Type B pancreatic cell (in vitro differentiated cells): ENCODE measurements around the gene OGFOD3. TPM values are rescaled to one million over a fixed set of nuclear protein-coding genes. Genes with fewer than 3 reads are reported as not detected.

Experiments used
- DNase-seq: peaks from one replicate; pipeline ENCODE4 v3.0.0; 2021; ENCODE audit warnings: mixed read lengths; ENCODE audit not compliant: unreplicated experiment; ENCODE audit errors: extremely low spot score
- H3K27ac Mint-ChIP-seq: 2 replicates; pipeline ENCODE4 v1.8.0; 2021; ENCODE audit warnings: mild to moderate bottlenecking, mixed read lengths
- H3K27me3 Mint-ChIP-seq: 2 replicates; pipeline ENCODE4 v1.8.0; 2021; ENCODE audit warnings: mixed read lengths
- H3K36me3 Mint-ChIP-seq: 2 replicates; pipeline ENCODE4 v1.8.0; 2021; ENCODE audit warnings: mixed read lengths
- H3K4me1 Mint-ChIP-seq: one replicate; pipeline ENCODE4 v1.8.0; 2021; ENCODE audit warnings: mixed read lengths; ENCODE audit not compliant: unreplicated experiment
- H3K4me3 Mint-ChIP-seq: 2 replicates; pipeline ENCODE4 v1.8.0; 2021; ENCODE audit warnings: mild to moderate bottlenecking, mixed read lengths
- H3K9me3 Mint-ChIP-seq: 2 replicates; pipeline ENCODE4 v1.8.0; 2021; ENCODE audit warnings: mixed read lengths
- total RNA-seq: library from RNA; stranded (reverse); gene quantifications from 2 replicates; pipeline ENCODE4 v1.2.1, GENCODE V29; 2021; ENCODE audit warnings: low replicate concordance
- TF ChIP-seq, protein P1 (sequence below): fragments of 200-600 bp; sonication (generic); conservative IDR thresholded peaks from 2 replicates; pipeline ENCODE4 v1.5.0; 2021; ENCODE audit warnings: antibody characterized with exemption, mild to moderate bottlenecking

OGFOD3 gene
- total RNA-seq, 1 donor from 2014 or later: 31.6 TPM

DNA sequence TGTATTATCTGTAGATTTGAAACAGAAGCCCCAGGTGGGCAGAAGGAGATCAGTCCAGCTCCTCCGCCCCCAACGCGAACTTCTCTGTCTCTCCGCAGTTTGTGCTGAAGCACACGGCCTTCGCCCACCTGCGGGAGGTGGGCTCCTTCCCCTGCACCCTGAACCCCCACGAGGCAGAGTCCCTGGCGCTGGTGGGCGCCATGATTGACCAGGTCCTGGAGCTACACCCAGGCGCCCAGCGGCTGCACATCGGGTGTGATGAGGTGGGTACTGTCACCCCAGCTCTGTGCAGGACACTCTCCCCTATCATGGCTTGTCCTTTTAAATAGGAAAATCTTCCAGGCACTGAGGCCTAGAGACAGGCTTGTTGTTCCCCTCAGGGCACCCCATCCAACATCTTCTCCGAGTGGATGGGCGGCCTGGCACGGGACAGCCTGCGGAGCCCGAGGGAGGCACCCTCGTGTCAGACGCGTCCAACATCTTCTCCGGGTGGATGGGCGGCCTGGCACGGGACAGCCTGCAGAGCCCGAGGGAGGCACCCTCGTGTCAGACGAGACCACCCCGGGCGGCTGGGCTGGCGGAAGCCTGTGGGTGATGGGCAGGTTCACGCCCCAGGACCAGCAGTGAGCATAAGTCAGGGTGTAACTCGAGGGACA lies 15.3 kb upstream of the OGFOD3 start:
- no peaks in the 10 kb centered on the region for H3K4me1 Mint-ChIP-seq
- no peaks in the 10 kb centered on the region for H3K9me3 Mint-ChIP-seq

DNA sequence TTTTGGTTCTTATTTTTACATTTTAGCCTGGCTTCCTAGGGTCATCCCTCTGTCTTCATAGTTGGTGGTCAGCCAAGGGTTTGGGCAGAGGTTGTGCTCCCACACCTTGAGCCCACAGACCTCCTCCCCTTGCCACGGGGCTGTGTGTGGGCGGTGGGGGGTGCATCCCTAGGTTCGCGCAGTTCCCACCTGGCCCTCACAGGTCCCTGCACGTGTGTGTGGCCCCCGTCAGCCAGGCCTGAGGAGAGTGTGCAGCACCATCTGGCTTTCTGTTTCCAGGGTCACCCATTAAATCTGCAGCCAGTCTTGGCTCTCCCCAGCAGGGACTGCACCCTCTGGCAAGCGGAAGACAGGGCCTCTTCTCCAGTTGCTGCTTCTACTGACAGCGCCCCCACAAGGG lies 13.6 kb upstream of the OGFOD3 start:
- Mint-ChIP-seq H3K4me3 (no peak overlapping the region), H3K9me3 (no peaks in the 10 kb centered on the region), H3K27me3 (no peaks in the 10 kb centered on the region), H3K4me1 (no peaks in the 10 kb centered on the region), H3K36me3 (no peaks in the 10 kb centered on the region), H3K27ac (no peak overlapping the region)
- DNase-seq: no peak
- TF ChIP-seq, protein P1, sequence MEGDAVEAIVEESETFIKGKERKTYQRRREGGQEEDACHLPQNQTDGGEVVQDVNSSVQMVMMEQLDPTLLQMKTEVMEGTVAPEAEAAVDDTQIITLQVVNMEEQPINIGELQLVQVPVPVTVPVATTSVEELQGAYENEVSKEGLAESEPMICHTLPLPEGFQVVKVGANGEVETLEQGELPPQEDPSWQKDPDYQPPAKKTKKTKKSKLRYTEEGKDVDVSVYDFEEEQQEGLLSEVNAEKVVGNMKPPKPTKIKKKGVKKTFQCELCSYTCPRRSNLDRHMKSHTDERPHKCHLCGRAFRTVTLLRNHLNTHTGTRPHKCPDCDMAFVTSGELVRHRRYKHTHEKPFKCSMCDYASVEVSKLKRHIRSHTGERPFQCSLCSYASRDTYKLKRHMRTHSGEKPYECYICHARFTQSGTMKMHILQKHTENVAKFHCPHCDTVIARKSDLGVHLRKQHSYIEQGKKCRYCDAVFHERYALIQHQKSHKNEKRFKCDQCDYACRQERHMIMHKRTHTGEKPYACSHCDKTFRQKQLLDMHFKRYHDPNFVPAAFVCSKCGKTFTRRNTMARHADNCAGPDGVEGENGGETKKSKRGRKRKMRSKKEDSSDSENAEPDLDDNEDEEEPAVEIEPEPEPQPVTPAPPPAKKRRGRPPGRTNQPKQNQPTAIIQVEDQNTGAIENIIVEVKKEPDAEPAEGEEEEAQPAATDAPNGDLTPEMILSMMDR: no peak

More for the DNA sequence above, 15.3 kb upstream of the OGFOD3 start:
- DNase-seq: no peak
- Mint-ChIP-seq H3K36me3 (no peaks in the 10 kb centered on the region), H3K27ac (no peak overlapping the region), H3K4me3 (no peak overlapping the region), H3K27me3 (no peaks in the 10 kb centered on the region)
- TF ChIP-seq, protein P1: no peak

DNA sequence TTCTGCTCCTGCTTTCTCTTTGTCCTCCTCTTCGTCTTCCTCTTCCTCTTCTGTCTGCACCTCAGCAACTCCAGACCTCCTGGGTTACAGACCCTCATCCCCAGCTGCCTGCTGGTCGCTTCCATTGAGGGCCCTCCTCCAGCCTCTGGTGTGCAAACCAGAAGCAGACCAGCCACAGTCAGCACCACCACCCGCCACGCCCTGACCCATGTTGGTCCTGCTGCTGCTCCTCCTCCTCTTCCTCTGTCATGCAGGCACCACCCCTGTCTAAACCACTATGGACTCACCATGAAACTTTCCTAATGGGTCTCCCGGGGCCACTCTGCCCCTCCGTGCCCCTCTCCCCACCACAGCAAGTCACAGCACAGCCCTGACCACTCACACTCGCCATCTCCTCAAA lies 11.4 kb upstream of the OGFOD3 start:
- TF ChIP-seq, protein P1: no peak
- Mint-ChIP-seq H3K4me1 (no peaks in the 10 kb centered on the region), H3K27me3 (no peaks in the 10 kb centered on the region), H3K9me3 (no peaks in the 10 kb centered on the region), H3K36me3 (no peaks in the 10 kb centered on the region), H3K27ac (no peak overlapping the region), H3K4me3 (no peak overlapping the region)
- DNase-seq: no peak

DNA sequence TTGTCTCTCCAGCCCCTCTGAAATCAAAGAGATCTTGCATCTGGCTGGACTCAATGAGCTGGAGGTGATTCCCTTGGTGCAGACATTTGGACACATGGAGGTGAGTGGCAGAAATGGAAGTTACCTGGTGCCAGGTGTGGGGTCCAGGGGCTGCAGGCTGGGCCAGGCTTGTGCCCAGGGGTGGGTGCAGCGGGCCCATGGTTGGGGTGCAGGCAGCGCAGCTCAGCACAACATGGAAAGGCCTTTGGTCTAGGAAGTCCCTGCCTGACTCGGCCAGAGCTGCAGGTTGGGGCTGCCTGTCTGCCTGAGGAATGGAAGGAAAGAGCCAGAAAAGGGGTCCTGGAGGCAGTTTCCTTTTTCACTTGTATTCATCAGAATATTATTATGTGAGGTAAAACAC lies 10.2 kb upstream of the OGFOD3 start:
- Mint-ChIP-seq H3K9me3 (no peaks in the 10 kb centered on the region), H3K27ac (no peak overlapping the region), H3K4me1 (no peaks in the 10 kb centered on the region), H3K36me3 (no peaks in the 10 kb centered on the region), H3K4me3 (no peak overlapping the region), H3K27me3 (no peaks in the 10 kb centered on the region)
- DNase-seq: no peak
- TF ChIP-seq, protein P1: no peak

DNA sequence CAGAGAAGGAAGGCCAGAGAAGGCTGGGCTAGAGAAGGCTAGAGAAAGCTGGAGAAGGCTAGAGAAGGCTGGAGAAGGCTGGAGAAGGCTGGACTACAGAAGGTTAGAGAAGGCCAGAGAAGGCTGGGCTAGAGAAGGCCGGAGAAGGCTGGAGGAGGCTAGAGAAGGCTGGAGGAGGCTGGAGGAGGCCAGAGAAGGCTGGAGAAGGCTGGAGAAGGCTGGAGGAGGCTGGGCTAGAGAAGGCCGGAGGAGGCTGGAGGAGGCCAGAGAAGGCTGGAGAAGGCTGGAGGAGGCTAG lies 6.4 kb upstream of the OGFOD3 start:
- Mint-ChIP-seq H3K36me3 (peaks cover 20% of the 10 kb centered on the region), H3K27me3 (no peaks in the 10 kb centered on the region), H3K4me3 (no peak overlapping the region), H3K4me1 (no peaks in the 10 kb centered on the region), H3K9me3 (no peaks in the 10 kb centered on the region), H3K27ac (no peak overlapping the region)
- no peak for DNase-seq
- TF ChIP-seq, protein P1: no peak
